Measurements from ENCODE around the gene ROR1. TPM values are rescaled to one million over a fixed set of nuclear protein-coding genes. Genes with fewer than 3 reads are reported as not detected.
"Not testable (repeated sequence)": the region's sequence is repeated elsewhere in the genome, so short reads cannot be mapped to it uniquely, and the experiment has no call there.

Gene ROR1
- total RNA-seq, 1 donor from 2014 or later: 0.02 TPM

DNA sequence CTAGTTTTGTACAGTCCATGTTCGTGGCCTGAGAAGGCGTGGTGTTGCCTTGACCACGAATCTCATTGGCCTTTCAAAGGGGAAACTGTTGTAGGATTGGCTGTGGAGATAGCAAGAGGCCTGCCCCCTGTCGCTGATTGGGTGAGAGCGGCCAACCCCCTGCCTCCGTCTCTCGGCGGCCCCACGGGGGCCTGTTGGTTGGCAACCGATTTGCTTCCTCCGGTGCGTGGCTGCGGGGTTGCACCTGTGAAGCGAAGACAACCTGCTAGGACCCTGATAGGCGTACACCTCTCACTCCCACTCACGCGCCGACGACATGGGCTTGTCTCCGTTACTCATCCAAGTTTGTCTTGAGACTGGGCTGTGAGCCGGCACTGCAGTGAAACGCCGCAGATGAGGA lies 429.6 kb downstream of the ROR1 start, which contains the start of gene UBE2U:
Gene UBE2U (plus strand): TSS at position 204 of the 400 bp plus-strand sequence. CDS start 428 bp downstream, outside the sequence.
- intact Hi-C loops (cut with micrococcal nuclease): no loop called here

DNA sequence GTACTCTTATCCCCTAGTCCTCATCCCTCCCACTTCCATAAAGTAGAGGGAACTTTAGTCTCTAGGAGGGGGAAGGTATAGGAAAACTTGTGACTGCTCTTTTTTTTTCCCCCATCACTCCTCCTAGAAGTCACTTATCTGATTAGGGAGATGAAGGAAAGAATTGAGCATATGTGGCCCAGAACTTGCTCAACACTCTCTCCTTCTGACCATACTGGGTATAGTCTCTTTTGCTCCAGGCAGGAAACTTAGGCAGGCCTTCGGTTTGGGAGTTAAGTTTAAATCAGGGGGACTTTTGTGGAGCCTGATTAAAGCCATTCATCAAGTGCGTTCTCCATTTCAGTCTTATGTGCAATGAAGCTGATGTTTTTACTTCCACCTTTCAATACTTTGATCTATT lies 435.4 kb downstream of the ROR1 start:
- intact Hi-C loops (cut with micrococcal nuclease): no loop called here

DNA sequence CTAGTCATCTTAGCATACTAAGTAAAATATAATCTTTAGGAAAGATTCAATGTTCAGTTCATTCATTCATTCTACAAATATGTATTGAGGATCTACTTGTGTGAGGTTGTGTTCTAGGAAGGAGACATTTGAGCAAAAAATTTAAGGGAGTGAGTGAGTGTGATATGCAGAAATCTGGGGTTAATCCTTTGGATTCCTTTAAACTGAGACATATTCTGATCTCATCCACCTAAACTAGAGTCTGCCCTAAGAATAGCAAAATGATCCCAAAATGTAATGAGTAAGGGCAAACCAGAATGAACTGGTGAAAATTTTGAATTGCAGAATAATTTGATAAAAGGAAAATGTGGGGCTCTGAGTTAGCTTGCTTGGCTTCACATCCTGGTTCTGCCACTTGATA lies 438.2 kb downstream of the ROR1 start:
- intact Hi-C loops (cut with micrococcal nuclease): no loop called here

GRCh38 chr1:64215576-64215975 lies 441.8 kb downstream of the ROR1 start:
- intact Hi-C loops (cut with micrococcal nuclease): no loop called here

DNA sequence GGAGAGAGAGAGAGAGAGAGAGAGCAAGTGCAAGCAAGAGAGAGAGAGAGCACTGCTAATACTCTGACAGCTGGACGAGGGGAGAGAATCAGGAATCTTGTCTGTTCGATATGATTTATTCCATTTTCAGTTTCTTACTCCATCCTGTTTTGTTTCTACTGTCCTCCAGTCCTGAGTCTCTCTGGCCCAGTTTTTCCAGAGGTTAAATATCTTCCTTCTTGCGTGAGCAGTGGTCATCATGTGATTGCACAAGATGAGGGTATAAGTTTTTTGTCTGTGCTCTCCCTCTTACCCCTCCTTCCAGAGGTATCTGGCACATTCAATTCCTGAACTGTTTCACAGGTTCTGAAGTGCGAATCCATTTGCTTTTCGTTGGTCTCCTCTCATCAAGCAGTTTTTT lies 446.4 kb downstream of the ROR1 start:
- intact Hi-C loops (cut with micrococcal nuclease): no loop called here

DNA sequence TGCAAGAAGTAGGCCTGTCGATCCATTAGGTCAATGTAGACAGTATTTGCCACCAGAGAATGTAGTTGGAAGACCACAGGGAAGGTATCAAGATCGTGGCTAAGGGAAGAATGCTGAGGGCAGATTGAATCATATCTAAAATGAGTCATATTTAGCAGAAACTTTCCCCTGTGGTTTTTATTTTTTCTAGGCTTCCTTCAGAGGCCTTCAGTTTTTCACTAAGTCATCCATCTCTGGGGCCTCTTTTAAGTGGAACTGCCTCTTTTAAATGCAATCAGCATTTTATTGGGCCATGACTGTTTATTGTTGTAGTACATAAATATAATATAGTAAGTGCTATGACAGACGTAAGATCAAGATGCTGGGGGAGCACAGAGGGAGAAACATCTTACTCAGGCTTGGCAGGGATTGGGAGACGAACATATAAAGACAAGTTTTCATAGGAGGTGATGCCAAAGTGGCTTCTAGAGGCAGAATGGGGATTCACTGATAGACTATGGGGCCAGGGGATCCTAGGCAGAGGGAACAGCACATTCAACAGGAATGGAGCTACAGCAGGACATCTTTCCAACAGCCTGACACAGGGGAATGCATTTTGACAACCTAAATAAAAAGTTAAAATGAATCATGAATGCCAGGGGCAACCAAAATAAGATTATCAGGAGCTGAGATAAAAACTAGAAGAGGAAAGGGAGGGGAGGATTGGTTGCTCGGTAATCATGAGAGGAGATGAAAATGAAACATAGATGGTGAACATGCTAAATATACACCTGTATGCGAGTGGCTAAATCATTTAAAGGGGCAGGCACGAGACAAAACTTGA lies 449.7 kb downstream of the ROR1 start:
- intact Hi-C loops (cut with micrococcal nuclease): no loop called here

DNA sequence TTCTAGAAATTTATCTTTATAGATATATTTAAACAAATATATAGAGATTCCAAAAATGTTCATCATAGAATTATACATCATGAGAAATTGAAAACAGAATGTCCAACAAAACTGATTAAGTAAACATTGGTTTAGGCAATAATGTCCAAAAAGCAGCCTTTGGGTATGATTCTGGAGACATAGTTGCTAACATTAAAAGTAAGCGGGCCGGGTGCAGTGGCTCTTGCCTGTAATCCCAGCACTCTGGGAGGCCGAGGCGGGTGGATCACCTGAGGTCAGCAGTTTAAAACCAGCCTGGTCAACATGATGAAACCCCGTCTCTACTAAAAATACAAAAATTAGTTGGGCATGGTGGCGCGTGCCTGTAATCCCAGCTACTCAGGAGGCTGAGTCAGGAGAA lies 450.4 kb downstream of the ROR1 start:
- intact Hi-C loops (cut with micrococcal nuclease): not testable (repeated sequence)

DNA sequence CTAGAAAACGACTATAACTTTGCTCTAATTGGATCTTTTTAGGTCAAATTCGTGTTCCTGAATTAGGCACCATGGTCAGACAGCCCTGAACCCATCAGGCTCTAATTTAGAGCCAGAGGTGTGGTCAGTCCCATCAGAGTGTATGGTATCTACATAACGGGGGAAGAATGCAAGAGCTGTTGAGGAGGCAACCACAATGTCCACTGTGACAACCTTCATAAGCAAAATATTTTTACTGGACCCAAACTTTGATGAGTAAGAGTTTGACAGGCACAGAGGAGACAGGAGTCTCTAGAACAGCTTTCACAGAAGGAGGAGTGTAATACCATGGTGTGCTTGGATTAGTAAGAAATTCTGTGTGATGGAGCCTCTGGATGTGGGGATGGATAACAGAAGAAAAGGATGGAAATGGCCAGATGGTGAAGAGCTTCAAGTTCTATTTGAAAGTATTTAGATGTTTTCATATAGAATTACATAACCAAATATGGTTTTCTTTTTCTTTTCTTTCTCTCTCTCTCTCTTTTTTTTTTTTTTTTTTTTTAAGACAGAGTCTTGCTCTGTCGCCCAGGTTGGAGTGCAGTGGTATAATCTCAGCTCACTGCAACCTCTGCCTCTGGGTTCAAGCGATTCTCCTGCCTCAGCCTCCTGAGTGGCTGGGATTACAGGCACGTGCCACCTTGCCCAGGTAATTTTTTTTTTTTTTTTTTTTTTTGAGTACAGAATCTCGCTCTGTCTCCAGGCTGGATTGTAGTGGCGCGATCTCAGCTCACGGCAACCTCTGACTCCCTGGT lies 454.5 kb downstream of the ROR1 start:
- intact Hi-C loops (cut with micrococcal nuclease): no loop called here

DNA sequence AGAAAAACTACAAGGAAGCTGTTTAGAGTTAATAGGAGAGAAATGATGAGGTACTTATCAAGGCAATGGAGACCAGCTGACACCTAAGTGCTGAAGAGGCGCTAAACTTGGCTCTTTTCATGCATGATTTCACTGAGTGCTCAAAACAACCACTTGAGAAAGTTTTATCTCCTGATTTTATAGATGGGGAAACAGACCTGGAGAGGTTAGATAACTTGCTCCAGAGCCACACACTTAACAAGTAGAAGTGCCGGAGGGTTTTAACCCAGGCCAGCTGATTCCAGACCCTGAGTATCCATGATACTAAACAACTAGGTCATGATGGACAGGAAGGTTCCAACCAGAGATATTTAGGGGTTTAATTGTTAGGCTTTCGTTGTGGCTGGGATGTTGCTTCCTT lies 455.5 kb downstream of the ROR1 start:
- intact Hi-C loops (cut with micrococcal nuclease): no loop called here

Other genes starting within 250 kb of the ROR1 start
- gene PGM1, start 180.6 kb upstream of the ROR1 start, total RNA-seq: 32.8 and 38.4 TPM in 2 replicates

Data from T-helper 1 cell treated with Interleukin-12 subunit alpha and Interleukin-12 subunit beta and Interleukin-4 antibody, amounts not matched to agents 30 ng/mL and 1 ng/mL, for 36 hours (primary cell).